H1 (cell line): ENCODE results near the gene CAMK2G.

ENCODE experiments used
- ATF2 ChIP-seq: IDR thresholded peaks from 2 replicates; pipeline ENCODE4 v1.6.1; 2012; ENCODE audit warnings: low read length, inconsistent platforms
- BRCA1 ChIP-seq: IDR thresholded peaks from 2 replicates; pipeline ENCODE4 v1.6.1; 2012; ENCODE audit warnings: low read depth, low read length, improper control_type of control experiment
- EGR1 ChIP-seq: IDR thresholded peaks from 2 replicates; pipeline ENCODE4 v1.6.1; 2011; ENCODE audit warnings: low read depth, low read length, borderline replicate concordance
- MAX ChIP-seq: IDR thresholded peaks from 2 replicates; pipeline ENCODE4 v1.6.1; 2012; ENCODE audit warnings: inconsistent platforms
- PHF8 ChIP-seq: fragments of 200-600 bp; sonication (generic); conservative IDR thresholded peaks from 2 replicates; pipeline ENCODE4 v1.7.1; 2012; ENCODE audit warnings: low read depth, mild to moderate bottlenecking, inconsistent platforms, low read length, moderate library complexity
- POLR2AphosphoS5 ChIP-seq: IDR thresholded peaks from 2 replicates; pipeline ENCODE4 v1.6.1; 2011; ENCODE audit warnings: low read depth, low read length
- TAF1 ChIP-seq: IDR thresholded peaks from 2 replicates; pipeline ENCODE4 v1.6.1; 2011; ENCODE audit warnings: mild to moderate bottlenecking, low read depth, low read length

- TF ChIP-seq ATF2: no peak
- no peak for TF ChIP-seq POLR2AphosphoS5
- TF ChIP-seq TAF1: no peak
- TF ChIP-seq BRCA1: no peak
- TF ChIP-seq EGR1: no peak
- no peak for TF ChIP-seq MAX
- TF ChIP-seq PHF8: no peak
Measured at GRCh38 chr10:73773152-73773879, 101.0 kb downstream of the CAMK2G start.
